SK-N-SH treated with all-trans-retinoic acid at 6 μM for 48 hours (cell line): ENCODE data around the gene TRPC5OS.

Experiments
- ATAC-seq: fragments of 200-7000 bp; cut with Tn5 transposase; 3 replicates; pipeline ENCODE4 v1.9.1; 2020; ENCODE audit warnings: mild to moderate bottlenecking, moderate library complexity
- ARNTL ChIP-seq: fragments of 450-650 bp; formaldehyde crosslinking; IDR thresholded peaks from 2 replicates; pipeline ENCODE4 v1.5.0; 2020; ENCODE audit warnings: low read depth, mild to moderate bottlenecking, moderate library complexity, borderline replicate concordance
- BACH2 ChIP-seq: fragments of 250-450 bp; sonication (Bioruptor Pico); IDR thresholded peaks from 2 replicates; pipeline ENCODE4 v1.9.0; 2021; ENCODE audit warnings: mild to moderate bottlenecking, borderline replicate concordance
- CSDC2 ChIP-seq: fragments of 250-450 bp; sonication (Bioruptor Pico); IDR thresholded peaks from 2 replicates; pipeline ENCODE4 v1.5.0; 2020; ENCODE audit warnings: mild to moderate bottlenecking, moderate library complexity
- CSRNP3 ChIP-seq: fragments of 250-450 bp; sonication (Bioruptor Pico); IDR thresholded peaks from 2 replicates; pipeline ENCODE4 v1.5.1; 2021; ENCODE audit warnings: mild to moderate bottlenecking, moderate library complexity
- ESRRG ChIP-seq: fragments of 250-450 bp; sonication (Bioruptor Pico); IDR thresholded peaks from 2 replicates; pipeline ENCODE4 v1.6.1; 2021; ENCODE audit warnings: mild to moderate bottlenecking
- GLIS3 ChIP-seq: fragments of 250-450 bp; sonication (Bioruptor Pico); IDR thresholded peaks from 2 replicates; pipeline ENCODE4 v1.5.0; 2020; ENCODE audit warnings: mild to moderate bottlenecking, moderate library complexity
- ISL1 ChIP-seq: fragments of 250-450 bp; sonication (Bioruptor Pico); IDR thresholded peaks from 2 replicates; pipeline ENCODE4 v2.1.2; 2022; ENCODE audit warnings: mild to moderate bottlenecking, moderate library complexity
- PPARA ChIP-seq: fragments of 250-450 bp; sonication (Bioruptor Pico); IDR thresholded peaks from 2 replicates; pipeline ENCODE4 v1.5.0; 2020; ENCODE audit warnings: mild to moderate bottlenecking, borderline replicate concordance
- RARB ChIP-seq: fragments of 250-450 bp; sonication (Bioruptor Pico); IDR thresholded peaks from 2 replicates; pipeline ENCODE4 v1.8.0; 2021; ENCODE audit warnings: mild to moderate bottlenecking, moderate library complexity
- SNAI2 ChIP-seq: fragments of 250-450 bp; sonication (Bioruptor Pico); IDR thresholded peaks from 2 replicates; pipeline ENCODE4 v1.5.0; 2020; ENCODE audit warnings: mild to moderate bottlenecking, moderate library complexity
- TCF4 ChIP-seq: fragments of 250-450 bp; sonication (Bioruptor Pico); IDR thresholded peaks from 2 replicates; pipeline ENCODE4 v1.8.0; 2021; ENCODE audit warnings: mild to moderate bottlenecking, moderate library complexity, borderline replicate concordance
- TOX ChIP-seq: fragments of 250-450 bp; sonication (Bioruptor Pico); IDR thresholded peaks from 2 replicates; pipeline ENCODE4 v1.8.0; 2021; ENCODE audit warnings: mild to moderate bottlenecking, moderate library complexity, borderline replicate concordance
- TSHZ2 ChIP-seq: fragments of 250-450 bp; sonication (Bioruptor Pico); IDR thresholded peaks from 2 replicates; pipeline ENCODE4 v1.5.0; 2020; ENCODE audit warnings: mild to moderate bottlenecking, moderate library complexity
- ZC3H10 ChIP-seq: fragments of 250-450 bp; sonication (Bioruptor Pico); IDR thresholded peaks from 2 replicates; pipeline ENCODE4 v1.5.1; 2021; ENCODE audit warnings: mild to moderate bottlenecking, moderate library complexity
- ZFP3 ChIP-seq: fragments of 250-450 bp; sonication (Bioruptor Pico); IDR thresholded peaks from 2 replicates; pipeline ENCODE4 v1.5.0; 2020; ENCODE audit warnings: mild to moderate bottlenecking, moderate library complexity
- ZFP30 ChIP-seq: fragments of 450-650 bp; formaldehyde crosslinking; IDR thresholded peaks from 2 replicates; pipeline ENCODE4 v1.5.0; 2022; ENCODE audit warnings: mild to moderate bottlenecking, moderate library complexity
- ZNF565 ChIP-seq: fragments of 450-650 bp; formaldehyde crosslinking; conservative IDR thresholded peaks from 2 replicates; pipeline ENCODE4 v1.5.0; 2020; ENCODE audit warnings: low read depth, mild to moderate bottlenecking, moderate library complexity
- ZNF70 ChIP-seq: fragments of 450-650 bp; formaldehyde crosslinking; IDR thresholded peaks from 2 replicates; pipeline ENCODE4 v1.5.0; 2020; ENCODE audit warnings: mild to moderate bottlenecking, moderate library complexity
- ZNF8 ChIP-seq: fragments of 450-650 bp; formaldehyde crosslinking; IDR thresholded peaks from 2 replicates; pipeline ENCODE4 v1.5.0; 2020; ENCODE audit warnings: mild to moderate bottlenecking, moderate library complexity
- TF ChIP-seq, protein P1 (sequence below): fragments of 250-450 bp; sonication (Bioruptor Pico); IDR thresholded peaks from 2 replicates; pipeline ENCODE4 v1.8.0; 2020; ENCODE audit warnings: mild to moderate bottlenecking, moderate library complexity, borderline replicate concordance

Gene TRPC5OS

DNA sequence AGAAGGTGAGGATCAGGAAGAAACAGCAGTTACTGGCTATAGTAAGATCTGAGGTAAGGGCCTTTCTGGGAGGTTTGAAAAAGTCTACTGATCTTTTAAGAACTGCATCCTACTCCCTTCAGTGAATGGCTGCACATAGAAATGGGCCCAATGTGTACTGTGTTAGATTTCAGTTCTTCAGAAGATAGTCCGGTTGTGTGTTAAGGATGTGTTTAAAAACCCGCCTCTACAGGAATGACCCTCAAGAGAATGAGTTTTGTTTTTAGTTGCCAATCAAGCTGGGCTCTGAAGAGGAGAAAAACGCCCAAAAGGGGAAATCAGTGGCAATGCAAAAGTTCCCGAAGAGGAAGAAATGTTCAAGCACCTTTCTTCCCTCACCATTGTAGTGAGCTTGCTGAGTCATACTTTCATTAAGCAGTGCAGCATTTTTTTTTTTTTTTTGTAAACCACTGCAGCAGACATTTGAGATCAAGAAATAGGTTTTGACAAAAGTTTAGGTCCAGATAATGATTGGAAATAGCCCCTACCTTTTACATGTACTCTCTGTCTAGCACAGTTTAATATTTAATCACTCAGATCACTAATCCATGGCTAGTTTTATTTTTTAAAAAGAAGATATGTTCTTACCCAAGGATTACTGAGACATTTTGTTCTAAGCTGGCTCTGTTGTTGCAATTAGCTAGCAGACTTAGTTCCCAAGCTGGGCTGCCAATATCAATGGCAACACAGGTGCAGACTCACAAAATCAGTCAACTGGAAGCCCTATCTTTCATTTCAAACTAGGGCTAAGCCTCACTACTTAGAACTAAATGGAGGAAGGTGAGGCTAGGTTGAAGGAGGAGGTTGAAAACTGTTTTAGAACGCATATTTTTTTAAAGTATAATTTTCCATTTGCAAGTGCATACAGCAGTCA, 7.0 kb upstream of the TRPC5OS start:
- no peak for TF ChIP-seq TSHZ2 (CRISPR knock-in tag)
- no peak for TF ChIP-seq GLIS3
- TF ChIP-seq ZFP3 (CRISPR knock-in tag): no peak
- TF ChIP-seq, protein P1, sequence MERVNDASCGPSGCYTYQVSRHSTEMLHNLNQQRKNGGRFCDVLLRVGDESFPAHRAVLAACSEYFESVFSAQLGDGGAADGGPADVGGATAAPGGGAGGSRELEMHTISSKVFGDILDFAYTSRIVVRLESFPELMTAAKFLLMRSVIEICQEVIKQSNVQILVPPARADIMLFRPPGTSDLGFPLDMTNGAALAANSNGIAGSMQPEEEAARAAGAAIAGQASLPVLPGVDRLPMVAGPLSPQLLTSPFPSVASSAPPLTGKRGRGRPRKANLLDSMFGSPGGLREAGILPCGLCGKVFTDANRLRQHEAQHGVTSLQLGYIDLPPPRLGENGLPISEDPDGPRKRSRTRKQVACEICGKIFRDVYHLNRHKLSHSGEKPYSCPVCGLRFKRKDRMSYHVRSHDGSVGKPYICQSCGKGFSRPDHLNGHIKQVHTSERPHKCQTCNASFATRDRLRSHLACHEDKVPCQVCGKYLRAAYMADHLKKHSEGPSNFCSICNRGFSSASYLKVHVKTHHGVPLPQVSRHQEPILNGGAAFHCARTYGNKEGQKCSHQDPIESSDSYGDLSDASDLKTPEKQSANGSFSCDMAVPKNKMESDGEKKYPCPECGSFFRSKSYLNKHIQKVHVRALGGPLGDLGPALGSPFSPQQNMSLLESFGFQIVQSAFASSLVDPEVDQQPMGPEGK (CRISPR knock-in tag): no peak
- TF ChIP-seq ZNF70 (CRISPR knock-in tag): no peak
- no peak for TF ChIP-seq BACH2 (CRISPR knock-in tag)
- TF ChIP-seq TOX (CRISPR knock-in tag): no peak
- no peak for TF ChIP-seq CSDC2 (CRISPR knock-in tag)
- no peak for TF ChIP-seq PPARA (CRISPR knock-in tag)
- TF ChIP-seq RARB (CRISPR knock-in tag): no peak
- TF ChIP-seq ZC3H10 (CRISPR knock-in tag): no peak
- ATAC-seq: peak; percentile 39; the same call in 2 of the 3 replicates

DNA sequence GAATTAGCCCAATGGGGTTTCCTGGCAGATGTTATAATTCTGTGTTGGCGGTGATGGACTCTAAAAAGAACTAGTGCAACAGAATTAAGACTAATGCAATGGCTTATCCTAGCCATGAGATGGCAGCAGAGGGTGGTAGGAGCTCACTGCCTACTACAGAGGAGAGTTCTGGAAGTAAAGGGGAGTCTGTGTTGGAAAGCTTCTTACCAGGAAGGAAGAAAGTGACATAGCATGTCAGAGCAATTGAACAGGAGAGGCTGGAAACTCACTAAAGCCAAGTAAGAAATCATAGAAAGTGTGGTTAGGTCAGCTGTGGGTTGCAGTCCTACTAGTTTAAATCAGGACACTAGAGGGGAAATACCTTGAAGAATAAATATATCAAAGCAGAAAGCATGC, 6.3 kb upstream of the TRPC5OS start:
- TF ChIP-seq ZFP3 (CRISPR knock-in tag) (no peak), ARNTL (CRISPR knock-in tag) (no peak), ZC3H10 (CRISPR knock-in tag) (no peak), ZNF8 (no peak), ZFP30 (CRISPR knock-in tag) (no peak), CSDC2 (CRISPR knock-in tag) (no peak), ZNF565 (no peak), PPARA (CRISPR knock-in tag) (no peak), GLIS3 (no peak), BACH2 (CRISPR knock-in tag) (no peak), SNAI2 (CRISPR knock-in tag) (no peak), TCF4 (CRISPR knock-in tag) (no peak), CSRNP3 (no peak), ESRRG (CRISPR knock-in tag) (no peak), TSHZ2 (CRISPR knock-in tag) (no peak), ISL1 (no peak)
- TF ChIP-seq, protein P1 (CRISPR knock-in tag): no peak
- peak; percentile 98 for ATAC-seq
